Measurements from ENCODE around the gene KPNA2. TPM values are rescaled to one million over a fixed set of nuclear protein-coding genes. Genes with fewer than 3 reads are reported as not detected.

The KPNA2 gene
- total and polyA plus RNA-seq, 2 of the 8 experiments (the other 6 are each of a cell fraction or from before 2014, with no cell fraction given), result 413 to 612 TPM

DNA sequence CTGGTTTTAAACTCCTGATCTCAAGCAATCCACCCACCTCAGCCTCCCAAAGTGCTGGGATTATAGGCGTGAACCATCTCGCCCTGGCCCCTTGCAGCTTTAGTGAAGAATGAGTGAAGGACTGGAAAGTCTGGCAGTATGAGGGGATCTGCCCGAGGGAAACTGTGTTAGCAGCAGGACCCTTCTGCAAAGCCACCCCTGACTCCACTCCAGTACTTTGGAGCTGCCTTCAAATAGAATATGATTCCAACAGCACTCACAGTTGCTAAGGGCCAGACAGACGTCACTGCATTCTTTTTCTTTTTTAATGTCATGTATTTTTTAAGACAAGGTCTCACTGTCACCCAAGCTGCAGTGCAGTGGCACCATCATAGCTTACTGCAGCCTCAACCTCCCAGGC lies 52.3 kb downstream of the KPNA2 start (continued):
- TF ChIP-seq RFX5 (IDR thresholded peaks at IDR 0.05; ENCODE audit: borderline replicate concordance, low read depth, low read length) (no peak), KDM1A (IDR thresholded peaks at IDR 0.05; ENCODE audit: borderline replicate concordance, low read length) (no peak)
- TF ChIP-seq, protein P1, sequence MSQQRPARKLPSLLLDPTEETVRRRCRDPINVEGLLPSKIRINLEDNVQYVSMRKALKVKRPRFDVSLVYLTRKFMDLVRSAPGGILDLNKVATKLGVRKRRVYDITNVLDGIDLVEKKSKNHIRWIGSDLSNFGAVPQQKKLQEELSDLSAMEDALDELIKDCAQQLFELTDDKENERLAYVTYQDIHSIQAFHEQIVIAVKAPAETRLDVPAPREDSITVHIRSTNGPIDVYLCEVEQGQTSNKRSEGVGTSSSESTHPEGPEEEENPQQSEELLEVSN (IDR thresholded peaks at IDR 0.05), result no peak

Data from H1 (cell line).